K562 (cell line): Measurements from ENCODE around the gene RABGAP1L.

ENCODE experiments used
- JUNB ChIP-seq: fragments of 450-650 bp; formaldehyde crosslinking; conservative IDR thresholded peaks from 2 replicates; pipeline ENCODE4 v1.4.0; 2020; ENCODE audit warnings: mild to moderate bottlenecking
- POLR2A ChIP-seq: fragments of 450-650 bp; conservative IDR thresholded peaks from 2 replicates; pipeline ENCODE4 v1.6.1; 2016
- SMARCA4 ChIP-seq: fragments of 450-650 bp; IDR thresholded peaks from 2 replicates; pipeline ENCODE4 v1.6.1; 2016
- SOX6 ChIP-seq: fragments of 450-650 bp; IDR thresholded peaks from 2 replicates; pipeline ENCODE4 v1.6.1; 2014; ENCODE audit warnings: mild to moderate bottlenecking
- ZBTB1 ChIP-seq: sonication (generic); formaldehyde crosslinking; IDR thresholded peaks from 2 replicates; pipeline ENCODE4 v1.8.1; 2023; ENCODE audit warnings: missing genetic modification reagents, low read depth, mild to moderate bottlenecking, borderline replicate concordance
- ZNF324 ChIP-seq: fragments of 250-450 bp; sonication (Bioruptor Pico); IDR thresholded peaks from 2 replicates; pipeline ENCODE4 v1.4.0; 2020; ENCODE audit warnings: mild to moderate bottlenecking
- TF ChIP-seq, protein P1 (sequence below), 3 experiments: IDR thresholded peaks in 2 of 3; conservative IDR thresholded peaks in 1 of 3; 2 replicates each; pipeline ENCODE4 v1.5.1; 2011 to 2012; ENCODE audit warnings: low read length in 3 of 3, mild to moderate bottlenecking in 3 of 3, control low read depth in 2 of 3, improper control_type of control experiment in 1 of 3, inconsistent platforms in 1 of 3, low read depth in 1 of 3, mixed read lengths in 1 of 3, moderate library complexity in 1 of 3; ENCODE audit not compliant: insufficient read depth in 2 of 3

DNA sequence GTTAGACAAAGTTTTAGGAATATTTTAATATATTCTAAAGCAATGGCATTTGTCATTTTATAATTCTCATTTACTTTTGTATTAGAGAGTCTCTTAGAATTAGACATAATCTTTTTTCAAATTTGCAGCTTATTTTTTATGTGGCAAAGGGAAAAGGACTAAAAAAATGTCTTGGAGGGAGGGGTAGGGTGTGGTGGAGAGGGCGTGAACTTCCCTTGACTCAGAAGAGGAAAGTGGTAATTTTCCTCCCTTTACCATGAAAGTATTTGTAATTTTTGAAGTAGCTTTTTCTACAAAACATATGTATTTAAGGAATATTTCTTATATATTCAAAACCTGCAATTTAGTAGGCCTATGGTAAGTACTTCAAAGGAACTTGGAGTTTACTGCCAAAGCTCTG lies 6.9 kb upstream of the RABGAP1L start:
- TF ChIP-seq ZNF324 (CRISPR knock-in tag): no peak
- no peak for TF ChIP-seq ZBTB1 (CRISPR knock-in tag)
- no peak for TF ChIP-seq SOX6
- no peak for TF ChIP-seq POLR2A
- no peak for TF ChIP-seq SMARCA4
- TF ChIP-seq, protein P1, sequence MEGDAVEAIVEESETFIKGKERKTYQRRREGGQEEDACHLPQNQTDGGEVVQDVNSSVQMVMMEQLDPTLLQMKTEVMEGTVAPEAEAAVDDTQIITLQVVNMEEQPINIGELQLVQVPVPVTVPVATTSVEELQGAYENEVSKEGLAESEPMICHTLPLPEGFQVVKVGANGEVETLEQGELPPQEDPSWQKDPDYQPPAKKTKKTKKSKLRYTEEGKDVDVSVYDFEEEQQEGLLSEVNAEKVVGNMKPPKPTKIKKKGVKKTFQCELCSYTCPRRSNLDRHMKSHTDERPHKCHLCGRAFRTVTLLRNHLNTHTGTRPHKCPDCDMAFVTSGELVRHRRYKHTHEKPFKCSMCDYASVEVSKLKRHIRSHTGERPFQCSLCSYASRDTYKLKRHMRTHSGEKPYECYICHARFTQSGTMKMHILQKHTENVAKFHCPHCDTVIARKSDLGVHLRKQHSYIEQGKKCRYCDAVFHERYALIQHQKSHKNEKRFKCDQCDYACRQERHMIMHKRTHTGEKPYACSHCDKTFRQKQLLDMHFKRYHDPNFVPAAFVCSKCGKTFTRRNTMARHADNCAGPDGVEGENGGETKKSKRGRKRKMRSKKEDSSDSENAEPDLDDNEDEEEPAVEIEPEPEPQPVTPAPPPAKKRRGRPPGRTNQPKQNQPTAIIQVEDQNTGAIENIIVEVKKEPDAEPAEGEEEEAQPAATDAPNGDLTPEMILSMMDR (IDR thresholded peaks at IDR 0.05 in 2 of 3, conservative IDR thresholded peaks at IDR 0.05 in 1 of 3; ENCODE audit: insufficient read depth in 2 of 3, low read depth in 1 of 3, low read length in 3 of 3): no peak
- no peak for TF ChIP-seq JUNB (CRISPR knock-in tag)
